DMS53 (cell line): ENCODE data around the gene NMNAT2.

Experiments used
- DNase-seq: peaks from one replicate; lab custom pipeline; 2025; lab: John Stamatoyannopoulos, UW

The NMNAT2 gene

GRCh38 chr1:183210681-183211080, 207.5 kb downstream of the NMNAT2 start:
- no peak for DNase-seq

GRCh38 chr1:183209533-183210158, 208.5 kb downstream of the NMNAT2 start:
- DNase-seq: peak; percentile 64

GRCh38 chr1:183206538-183207122, 211.6 kb downstream of the NMNAT2 start:
- DNase-seq: no peak

- DNase-seq: no peak
These were observed 212.9 kb downstream of the NMNAT2 start for GRCh38 chr1:183205196-183205781.

- no peak for DNase-seq
These were observed 215.1 kb downstream of the NMNAT2 start for GRCh38 chr1:183203094-183203493.

- no peak for DNase-seq
These were observed 217.7 kb downstream of the NMNAT2 start for GRCh38 chr1:183200451-183200850.

GRCh38 chr1:183199304-183199703, 218.9 kb downstream of the NMNAT2 start:
- DNase-seq: no peak

- no peak for DNase-seq
These were observed 219.7 kb downstream of the NMNAT2 start for GRCh38 chr1:183198463-183198862.
